AG04449 (cell line): ENCODE data around the gene EIF2S3.
"Not testable (repeated sequence)": the region's sequence is repeated elsewhere in the genome, so short reads cannot be mapped to it uniquely, and the experiment has no call there.

Source experiments
- CTCF ChIA-PET: fragments of 350-600 bp; formaldehyde crosslinking; extraction: SDS; loops from one replicate; lab custom pipeline; 2021; ENCODE audit warnings: antibody characterized with exemption; lab: Yijun Ruan, JAX
- POLR2A ChIA-PET: fragments of 400-600, 350-600 bp; formaldehyde crosslinking; extraction: SDS; loops from one replicate; lab custom pipeline; 2020; ENCODE audit warnings: antibody characterized with exemption, inconsistent platforms; lab: Yijun Ruan, JAX
- DNase-seq: peaks from one replicate; pipeline ENCODE4 v3.0.0-alpha.2; 2010; ENCODE audit warnings: low read depth, low spot score
- H3K4me3 ChIP-seq: 2 replicates; pipeline ENCODE4 v1.5.1; 2011; ENCODE audit warnings: low read depth, mild to moderate bottlenecking, control low read depth, low read length
- CTCF ChIP-seq: IDR thresholded peaks from one replicate; pipeline ENCODE4 v1.5.1; 2011; ENCODE audit warnings: mild to moderate bottlenecking, moderate library complexity, low read length, control low read depth, inconsistent platforms; ENCODE audit not compliant: insufficient read depth; ENCODE audit errors: missing control alignments

The EIF2S3 gene

GRCh38 chrX:24069877-24070276, 15.1 kb downstream of the EIF2S3 start:
- POLR2A ChIA-PET = no interaction called here

GRCh38 chrX:24079411-24079810, 24.7 kb downstream of the EIF2S3 start:
- H3K4me3 ChIP-seq = no peak overlapping the region
- no peak for TF ChIP-seq CTCF
- ChIA-PET POLR2A (no interaction called here), CTCF (no interaction called here)
- DNase-seq = no peak

More at GRCh38 chrX:24069877-24070276, 15.1 kb downstream of the EIF2S3 start:
- CTCF ChIA-PET = interaction anchor here (0.7 kb wide), 1 partner anchor 13 kb away, joined by 3 read pairs; no protein-coding TSS in a partner anchor
- no peak overlapping the region for H3K4me3 ChIP-seq
- DNase-seq = no peak
- TF ChIP-seq CTCF = no peak

GRCh38 chrX:24080245-24080644, 25.5 kb downstream of the EIF2S3 start:
- H3K4me3 ChIP-seq, POLR2A ChIA-PET, CTCF ChIA-PET, DNase-seq: not testable (repeated sequence)

- ChIA-PET CTCF (no interaction called here), POLR2A (no interaction called here)
- DNase-seq = no peak
- H3K4me3 ChIP-seq = no peak overlapping the region
- no peak for TF ChIP-seq CTCF
Measured at GRCh38 chrX:24080704-24081103, 25.9 kb downstream of the EIF2S3 start.

- ChIA-PET CTCF (interaction anchor here (0.7 to 1.8 kb wide), 6 partner anchors 9 to 161 kb away, joined by 3 to 4 read pairs (median 3); no protein-coding TSS in a partner anchor), POLR2A (no interaction called here)
- no peak for DNase-seq
- peak; percentile 49 for TF ChIP-seq CTCF
- peak overlapping the region; percentile 6; the same call in 1 of the 2 replicates for H3K4me3 ChIP-seq
Measured at GRCh38 chrX:24081661-24082154, 27.0 kb downstream of the EIF2S3 start.

GRCh38 chrX:24082447-24082846, 27.7 kb downstream of the EIF2S3 start:
- ChIA-PET POLR2A (no interaction called here), CTCF (interaction anchor here (0.9 to 1.8 kb wide), 3 partner anchors 13 to 160 kb away, joined by 3 to 4 read pairs (median 4); no protein-coding TSS in a partner anchor)
- no peak overlapping the region for H3K4me3 ChIP-seq

More at GRCh38 chrX:24082447-24082846, 27.7 kb downstream of the EIF2S3 start:
- no peak for TF ChIP-seq CTCF
- DNase-seq = no peak
